ENCODE measurements around the gene LHFPL6. TPM values are rescaled to one million over a fixed set of nuclear protein-coding genes. Genes with fewer than 3 reads are reported as not detected.

The LHFPL6 gene
- total and polyA plus RNA-seq, 11 donors, result 34.4 to 74.4 (median 53.2) TPM

DNA sequence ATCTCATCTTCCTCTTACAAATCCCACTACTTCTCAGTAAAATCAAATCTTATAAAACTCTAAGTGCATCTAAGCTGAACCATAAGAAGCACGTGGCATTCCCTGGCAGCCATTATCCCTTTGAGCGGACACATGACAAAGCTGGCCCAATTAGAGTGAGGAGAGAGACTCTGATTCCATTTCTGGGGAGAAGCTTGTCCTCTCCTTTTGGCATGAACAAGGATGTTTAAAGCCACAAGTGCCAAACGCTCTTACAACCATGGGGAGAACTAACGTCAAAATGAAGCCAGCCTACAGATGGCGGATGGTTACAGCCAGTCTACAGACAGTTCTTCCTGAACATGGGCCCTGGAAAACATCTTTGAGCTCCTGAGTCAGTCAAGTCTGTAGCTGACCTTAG lies 231.3 kb downstream of the LHFPL6 start:
- no peak for TF ChIP-seq POLR2A (IDR thresholded peaks at IDR 0.05)
- TF ChIP-seq, protein P1, sequence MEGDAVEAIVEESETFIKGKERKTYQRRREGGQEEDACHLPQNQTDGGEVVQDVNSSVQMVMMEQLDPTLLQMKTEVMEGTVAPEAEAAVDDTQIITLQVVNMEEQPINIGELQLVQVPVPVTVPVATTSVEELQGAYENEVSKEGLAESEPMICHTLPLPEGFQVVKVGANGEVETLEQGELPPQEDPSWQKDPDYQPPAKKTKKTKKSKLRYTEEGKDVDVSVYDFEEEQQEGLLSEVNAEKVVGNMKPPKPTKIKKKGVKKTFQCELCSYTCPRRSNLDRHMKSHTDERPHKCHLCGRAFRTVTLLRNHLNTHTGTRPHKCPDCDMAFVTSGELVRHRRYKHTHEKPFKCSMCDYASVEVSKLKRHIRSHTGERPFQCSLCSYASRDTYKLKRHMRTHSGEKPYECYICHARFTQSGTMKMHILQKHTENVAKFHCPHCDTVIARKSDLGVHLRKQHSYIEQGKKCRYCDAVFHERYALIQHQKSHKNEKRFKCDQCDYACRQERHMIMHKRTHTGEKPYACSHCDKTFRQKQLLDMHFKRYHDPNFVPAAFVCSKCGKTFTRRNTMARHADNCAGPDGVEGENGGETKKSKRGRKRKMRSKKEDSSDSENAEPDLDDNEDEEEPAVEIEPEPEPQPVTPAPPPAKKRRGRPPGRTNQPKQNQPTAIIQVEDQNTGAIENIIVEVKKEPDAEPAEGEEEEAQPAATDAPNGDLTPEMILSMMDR (IDR thresholded peaks at IDR 0.05), result no peak
- H3K36me3 ChIP-seq, result peaks cover 0 to under 1% (median 0%) of the 10 kb centered on the region in 9 donors
- DNase-seq, result no peak
- H3K4me3 ChIP-seq, result no peak overlapping the region
- peak in 1 of 4 donors; percentile 53 for ATAC-seq
- H3K27ac ChIP-seq, result peak overlapping the region in 1 of 12 donors; percentile 26
- intact Hi-C loops (cut with DNase I), result no loop called here
- H3K4me1 ChIP-seq, result peaks cover 0 to 53% (median 20%) of the 10 kb centered on the region in 12 donors
- H3K27me3 ChIP-seq, result no peaks in the 10 kb centered on the region
- 78 to 86% (median 82%) methylated on average over 5 of the region's 5 CpGs for WGBS, 4 donors
- H3K9me3 ChIP-seq, result no peaks in the 10 kb centered on the region

DNA sequence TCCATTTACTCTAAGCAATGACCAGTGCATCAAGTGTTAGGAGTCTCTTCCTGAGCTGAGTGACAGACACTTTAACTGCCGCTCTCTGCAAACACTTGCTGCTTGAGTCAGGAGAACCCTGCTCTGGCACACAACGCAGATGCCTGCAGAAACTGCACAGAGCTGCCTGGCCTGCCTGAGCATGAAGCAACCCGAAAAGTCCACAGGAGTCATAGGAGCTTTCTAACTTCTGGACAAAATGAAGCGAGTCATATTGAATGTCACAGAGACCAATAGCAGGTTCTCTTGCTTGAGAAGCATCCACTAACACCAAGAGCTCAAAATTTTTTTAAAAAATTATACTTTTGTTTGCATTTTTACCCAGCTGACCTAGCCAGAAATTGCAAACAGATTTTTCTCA lies 232.4 kb downstream of the LHFPL6 start:
- H3K27me3 ChIP-seq, result no peaks in the 10 kb centered on the region
- H3K9me3 ChIP-seq, result no peaks in the 10 kb centered on the region
- H3K27ac ChIP-seq, result peak overlapping the region in 5 of 12 donors; percentile 7 to 49 (median 19)
- 45 to 55% (median 51%) methylated on average over 4 of the region's 4 CpGs for WGBS, 4 donors
- ATAC-seq, result peak; percentile 68 to 91 (median 80)
- peaks cover under 1 to 54% (median 15%) of the 10 kb centered on the region in 12 donors for H3K4me1 ChIP-seq
- H3K4me3 ChIP-seq, result peak overlapping the region in 1 of 12 donors; percentile 14
- no peak for TF ChIP-seq POLR2A (IDR thresholded peaks at IDR 0.05)
- TF ChIP-seq, protein P1 (IDR thresholded peaks at IDR 0.05), result no peak
- peak in 3 of 5 donors; percentile 25 to 75 (median 71) for DNase-seq
- no peaks in the 10 kb centered on the region for H3K36me3 ChIP-seq
- intact Hi-C loops (cut with DNase I), result no loop called here

DNA sequence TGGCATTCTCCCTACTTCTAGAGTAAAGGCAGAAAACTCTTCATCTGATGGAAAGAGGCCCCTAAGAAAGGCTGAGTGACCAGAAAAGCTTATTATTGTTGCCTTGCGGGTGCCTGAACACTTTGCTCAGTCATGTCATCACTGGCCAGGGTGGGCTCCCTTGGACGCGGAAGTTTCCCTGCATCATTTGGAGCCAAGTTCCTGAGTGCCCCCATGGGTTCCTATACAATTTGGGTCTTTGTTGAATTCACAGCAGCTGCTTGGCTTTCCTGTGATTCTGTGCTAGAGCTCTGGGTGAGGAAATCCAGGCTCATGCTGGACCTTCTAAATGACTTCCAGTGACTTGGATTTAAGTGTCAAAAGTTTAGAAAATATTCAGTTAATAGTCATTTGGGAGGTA lies 232.9 kb downstream of the LHFPL6 start:
- H3K27me3 ChIP-seq, result no peaks in the 10 kb centered on the region
- no peak for DNase-seq
- TF ChIP-seq, protein P1 (IDR thresholded peaks at IDR 0.05), result no peak
- TF ChIP-seq POLR2A (IDR thresholded peaks at IDR 0.05), result no peak
- ATAC-seq, result no peak
- H3K4me3 ChIP-seq, result no peak overlapping the region
- peaks cover 2 to 55% (median 19%) of the 10 kb centered on the region in 12 donors for H3K4me1 ChIP-seq
- intact Hi-C loops (cut with DNase I), result no loop called here
- 71 to 87% (median 81%) methylated on average over 3 of the region's 3 CpGs for WGBS, 4 donors
- no peaks in the 10 kb centered on the region for H3K9me3 ChIP-seq
- peak overlapping the region in 1 of 12 donors; percentile 49 for H3K27ac ChIP-seq
- no peaks in the 10 kb centered on the region for H3K36me3 ChIP-seq

DNA sequence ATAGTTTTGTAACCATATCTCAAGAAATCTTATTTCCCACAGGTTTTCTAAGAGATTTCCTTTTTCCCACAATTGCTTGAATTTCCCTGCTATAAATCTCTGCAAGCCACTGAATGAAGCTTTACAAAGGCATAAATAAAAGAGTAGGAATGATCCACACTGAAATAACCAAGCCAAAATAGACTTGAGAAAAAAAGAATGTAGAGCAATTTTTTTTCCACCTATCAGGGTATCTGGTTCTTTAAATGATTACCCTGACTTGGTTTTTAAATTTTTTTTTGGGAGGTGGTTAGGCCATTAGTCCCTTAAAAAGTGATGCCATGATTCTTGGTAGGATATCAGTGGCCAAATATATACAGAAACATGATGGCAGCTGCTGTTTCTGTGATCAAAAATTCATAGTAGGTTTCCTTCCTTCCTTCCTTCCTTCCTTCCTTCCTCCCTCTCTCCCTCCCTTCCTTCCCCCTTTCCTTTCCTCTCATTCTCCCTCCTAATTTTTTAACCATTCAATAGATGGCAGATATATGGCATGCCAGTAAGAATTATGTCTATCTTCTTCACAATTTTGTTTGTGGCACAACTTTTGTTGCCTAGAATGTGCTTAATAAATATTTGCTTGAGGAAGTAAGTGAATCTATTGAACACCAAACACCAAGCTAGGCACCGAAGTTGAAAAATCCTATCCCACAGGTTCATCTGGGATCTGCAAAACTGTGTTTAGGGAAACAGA lies 233.7 kb downstream of the LHFPL6 start:
- intact Hi-C loops (cut with DNase I), result no loop called here
- DNase-seq (no peak), ATAC-seq (no peak)
- H3K27ac ChIP-seq, result no peak overlapping the region
- 0 to 65% (median 48%) methylated on average over 1 of the region's 1 CpG for WGBS, 4 donors
- no peaks in the 10 kb centered on the region for H3K36me3 ChIP-seq
- TF ChIP-seq POLR2A (IDR thresholded peaks at IDR 0.05), result no peak
- TF ChIP-seq, protein P1 (IDR thresholded peaks at IDR 0.05), result no peak
- H3K4me3 ChIP-seq, result no peak overlapping the region
- peaks cover 2 to 59% (median 21%) of the 10 kb centered on the region in 12 donors for H3K4me1 ChIP-seq
- no peaks in the 10 kb centered on the region for H3K9me3 ChIP-seq
- no peaks in the 10 kb centered on the region for H3K27me3 ChIP-seq
